Head of caudate nucleus (tissue), 42 donors: Measurements from ENCODE around the gene CNTFR.
"Not testable (repeated sequence)": the region's sequence is repeated elsewhere in the genome, so short reads cannot be mapped to it uniquely, and the experiment has no call there.

Experiments
- DNase-seq, 42 donors: peaks; one replicate each; pipeline versions ENCODE4 v3.0.0 to v3.0.0-alpha.2; 2020 to 2021; ENCODE audit warnings: mixed read lengths in 7 of 42
- intact Hi-C: fragments of 100-400 bp; cut with DNase I; formaldehyde crosslinking; loops from one replicate; pipeline ENCODE4 v1.15.0; 2022

CNTFR gene

GRCh38 chr9:34589636-34590380 is at the start of gene CNTFR:
Gene CNTFR, minus strand, starts transcription at chr9:34589724. Its CDS starts 20,743 bp downstream, at chr9:34568981.
- intact Hi-C loops: loop anchor here (2.0 to 10.0 kb wide), 3 partner anchors 43 to 185 kb away; no protein-coding TSS in a partner anchor
- peak in 41 of 42 donors; percentile 40 to 92 (median 78) for DNase-seq

- DNase-seq, intact Hi-C loops: not testable (repeated sequence)
These were observed 49.8 kb upstream of the CNTFR start for GRCh38 chr9:34639322-34639721.

- intact Hi-C loops: no loop called here
These were observed 48.6 kb upstream of the CNTFR start for GRCh38 chr9:34638138-34638445.

GRCh38 chr9:34637356-34638137 is 48.0 kb upstream of the CNTFR start, which contains the start of gene SIGMAR1:
Gene SIGMAR1, minus strand, starts transcription at chr9:34637787. Its CDS starts 90 bp downstream, at chr9:34637697.
- DNase-seq: peak; percentile 87 to 99 (median 97)
- intact Hi-C loops: no loop called here

More at GRCh38 chr9:34638138-34638445, 48.6 kb upstream of the CNTFR start:
- no peak for DNase-seq

- intact Hi-C loops: no loop called here
- peak in 13 of 42 donors; percentile 35 to 71 (median 50) for DNase-seq
These were observed 47.3 kb upstream of the CNTFR start for GRCh38 chr9:34636791-34637355.

- DNase-seq: no peak
- intact Hi-C loops: no loop called here
These were observed 46.0 kb upstream of the CNTFR start for GRCh38 chr9:34635556-34635955.

- intact Hi-C loops: no loop called here
- DNase-seq: no peak
These were observed 45.2 kb upstream of the CNTFR start for GRCh38 chr9:34634551-34635248.

GRCh38 chr9:34633851-34634550 is 44.5 kb upstream of the CNTFR start:
- intact Hi-C loops: no loop called here
- DNase-seq: peak; percentile 55 to 89 (median 78)

GRCh38 chr9:34633166-34633565 is 43.6 kb upstream of the CNTFR start:
- DNase-seq: no peak
- intact Hi-C loops: no loop called here

- no peak for DNase-seq
- intact Hi-C loops: no loop called here
These were observed 41.1 kb upstream of the CNTFR start for GRCh38 chr9:34630402-34631154.

- intact Hi-C loops: no loop called here
- no peak for DNase-seq
These were observed 39.9 kb upstream of the CNTFR start for GRCh38 chr9:34629491-34629808.

- DNase-seq: peak in 4 of 42 donors; percentile 38 to 46 (median 42)
- intact Hi-C loops: no loop called here
These were observed 39.3 kb upstream of the CNTFR start, which contains the start of gene ARID3C for GRCh38 chr9:34628656-34629490. Gene ARID3C, minus strand, starts transcription at chr9:34629066. Its CDS starts 1,052 bp downstream, at chr9:34628014.

- no peak for DNase-seq
- intact Hi-C loops: no loop called here
These were observed 38.5 kb upstream of the CNTFR start for GRCh38 chr9:34627716-34628655.

- no peak for DNase-seq
- intact Hi-C loops: no loop called here
These were observed 35.6 kb upstream of the CNTFR start for GRCh38 chr9:34625186-34625486.

GRCh38 chr9:34624475-34625185 is 35.1 kb upstream of the CNTFR start:
- DNase-seq: no peak
- intact Hi-C loops: no loop called here
